ENCODE data around the gene MUTYH. TPM values are rescaled to one million over a fixed set of nuclear protein-coding genes. Genes with fewer than 3 reads are reported as not detected.

MUTYH gene
- total RNA-seq, 3 donors from 2014 or later (not counting 1 experiment from before 2014, with no cell fraction given): 44.0 to 55.6 (median 51.5) TPM

GRCh38 chr1:45379524-45379923 is 39.3 kb upstream of the MUTYH start:
- no peak overlapping the region for H3K4me3 Mint-ChIP-seq
- intact Hi-C loops (cut with micrococcal nuclease): no loop called here
- H3K9me3 Mint-ChIP-seq: no peaks in the 10 kb centered on the region
- DNase-seq (no peak), ATAC-seq (no peak)
- Histone ChIP-seq H3K36me3 (ENCODE audit: control insufficient read depth, insufficient read depth, low read length) (no peaks in the 10 kb centered on the region), H3K9me3 (ENCODE audit: control insufficient read depth, insufficient read depth, low read length) (no peaks in the 10 kb centered on the region), H3K27me3 (ENCODE audit: control insufficient read depth, insufficient read depth, low read length) (no peaks in the 10 kb centered on the region), H3K4me3 (ENCODE audit: low read length) (no peak overlapping the region), H3K4me1 (ENCODE audit: control insufficient read depth, insufficient read depth, low read length) (no peaks in the 10 kb centered on the region), H3K27ac (ENCODE audit: low read length) (no peak overlapping the region)
- no peaks in the 10 kb centered on the region for H3K27me3 Mint-ChIP-seq (ENCODE audit: low read depth in 2 of 2)
- WGBS (ENCODE audit: insufficient coverage): 95% methylated on average over 5 of the region's 6 CpGs
- no peaks in the 10 kb centered on the region for H3K36me3 Mint-ChIP-seq
- H3K4me1 Mint-ChIP-seq: no peaks in the 10 kb centered on the region
- no peak overlapping the region for H3K27ac Mint-ChIP-seq
- no peak for TF ChIP-seq CTCF (IDR thresholded peaks at IDR 0.05)

- H3K27ac Mint-ChIP-seq: no peak overlapping the region
- no peaks in the 10 kb centered on the region for H3K9me3 Mint-ChIP-seq
- no peaks in the 10 kb centered on the region for H3K4me1 ChIP-seq (ENCODE audit: control insufficient read depth, insufficient read depth, low read length)
- DNase-seq (no peak), ATAC-seq (no peak)
- intact Hi-C loops (cut with micrococcal nuclease): no loop called here
- no peaks in the 10 kb centered on the region for H3K27me3 ChIP-seq (ENCODE audit: control insufficient read depth, insufficient read depth, low read length)
- no peak overlapping the region for H3K4me3 Mint-ChIP-seq
- no peaks in the 10 kb centered on the region for H3K36me3 Mint-ChIP-seq
- H3K27ac ChIP-seq (ENCODE audit: low read length): no peak overlapping the region
- no peaks in the 10 kb centered on the region for H3K4me1 Mint-ChIP-seq
- H3K9me3 ChIP-seq (ENCODE audit: control insufficient read depth, insufficient read depth, low read length): no peaks in the 10 kb centered on the region
- H3K36me3 ChIP-seq (ENCODE audit: control insufficient read depth, insufficient read depth, low read length): no peaks in the 10 kb centered on the region
- no peak overlapping the region for H3K4me3 ChIP-seq (ENCODE audit: low read length)
- TF ChIP-seq CTCF (IDR thresholded peaks at IDR 0.05): no peak
- H3K27me3 Mint-ChIP-seq (ENCODE audit: low read depth in 2 of 2): no peaks in the 10 kb centered on the region
Observed at GRCh38 chr1:45378184-45378583, 37.9 kb upstream of the MUTYH start.

GRCh38 chr1:45375104-45376090 is 35.2 kb upstream of the MUTYH start:
- H3K27ac ChIP-seq (ENCODE audit: low read length): no peak overlapping the region
- WGBS (ENCODE audit: insufficient coverage): 90% methylated on average over 2 of the region's 3 CpGs

More at GRCh38 chr1:45375104-45376090, 35.2 kb upstream of the MUTYH start:
- ATAC-seq (no peak), DNase-seq (no peak)
- H3K4me3 Mint-ChIP-seq: no peak overlapping the region
- no peak overlapping the region for H3K27ac Mint-ChIP-seq
- Histone ChIP-seq H3K36me3 (ENCODE audit: control insufficient read depth, insufficient read depth, low read length) (no peaks in the 10 kb centered on the region), H3K4me3 (ENCODE audit: low read length) (no peak overlapping the region), H3K4me1 (ENCODE audit: control insufficient read depth, insufficient read depth, low read length) (no peaks in the 10 kb centered on the region), H3K27me3 (ENCODE audit: control insufficient read depth, insufficient read depth, low read length) (no peaks in the 10 kb centered on the region), H3K9me3 (ENCODE audit: control insufficient read depth, insufficient read depth, low read length) (no peaks in the 10 kb centered on the region)
- no peaks in the 10 kb centered on the region for H3K4me1 Mint-ChIP-seq
- intact Hi-C loops (cut with micrococcal nuclease): no loop called here
- H3K27me3 Mint-ChIP-seq (ENCODE audit: low read depth in 2 of 2): no peaks in the 10 kb centered on the region
- H3K36me3 Mint-ChIP-seq: no peaks in the 10 kb centered on the region
- H3K9me3 Mint-ChIP-seq: no peaks in the 10 kb centered on the region
- TF ChIP-seq CTCF (IDR thresholded peaks at IDR 0.05): no peak

All from natural killer cell (primary cell).